ENCODE data around the gene CPZ.

- TF ChIP-seq CTCF (IDR thresholded peaks at IDR 0.05) (no peak), POLR2AphosphoS5 (IDR thresholded peaks at IDR 0.05) (no peak), POLR2A (IDR thresholded peaks at IDR 0.05; ENCODE audit: low read depth) (no peak)
These were observed 63.6 kb downstream of the CPZ start for GRCh38 chr4:8656185-8656517.
